ENCODE results near the gene FAT1. TPM values are rescaled to one million over a fixed set of nuclear protein-coding genes. Genes with fewer than 3 reads are reported as not detected.

Gene FAT1
- polyA plus RNA-seq, 1 donor from 2014 or later, result 19.8 TPM

- no peak overlapping the region for H3K4me3 ChIP-seq (ENCODE audit: low read length)
- no peaks in the 10 kb centered on the region for H3F3A ChIP-seq (ENCODE audit: insufficient read depth, low read length, poor library complexity, severe bottlenecking)
- H3K9me2 ChIP-seq (ENCODE audit: insufficient read depth, low read length), result no peaks in the 10 kb centered on the region
- no peak overlapping the region for H3K9ac ChIP-seq (ENCODE audit: low read length)
- H3K4me2 ChIP-seq (ENCODE audit: low read length), result no peak overlapping the region
- no peak overlapping the region for H3K27ac ChIP-seq (ENCODE audit: low read length)
- TF ChIP-seq RAD21 (conservative IDR thresholded peaks at IDR 0.05) (no peak), CTCF (IDR thresholded peaks at IDR 0.05; ENCODE audit: poor library complexity, severe bottlenecking) (no peak), SMC3 (conservative IDR thresholded peaks at IDR 0.05; ENCODE audit: poor library complexity) (no peak), POLR2AphosphoS5 (IDR thresholded peaks at IDR 0.05) (no peak), EP300 (conservative IDR thresholded peaks at IDR 0.05; ENCODE audit: poor library complexity, severe bottlenecking) (no peak), REST (IDR thresholded peaks at IDR 0.05; ENCODE audit: borderline replicate concordance) (no peak), TAF1 (IDR thresholded peaks at IDR 0.05; ENCODE audit: low read depth) (no peak), MXI1 (conservative IDR thresholded peaks at IDR 0.05; ENCODE audit: poor library complexity, severe bottlenecking) (no peak), EZH2 (IDR thresholded peaks at IDR 0.05; ENCODE audit: borderline replicate concordance, insufficient read depth, low read length, poor library complexity, severe bottlenecking) (no peak)
- no peak overlapping the region for H2AFZ ChIP-seq (ENCODE audit: low read depth, low read length)
- no peaks in the 10 kb centered on the region for H3K27me3 ChIP-seq (ENCODE audit: insufficient read depth, low read depth, low read length)
- H3K79me2 ChIP-seq (replicated peaks; ENCODE audit: insufficient read depth, low read length), result no peaks in the 10 kb centered on the region
- no peaks in the 10 kb centered on the region for H3K9me3 ChIP-seq (ENCODE audit: low read length)
- no peaks in the 10 kb centered on the region for H4K20me1 ChIP-seq (ENCODE audit: insufficient read depth)
- no peaks in the 10 kb centered on the region for H3K36me3 ChIP-seq (ENCODE audit: insufficient read depth, low read length)
Measured at GRCh38 chr4:186755550-186756519, 32.2 kb upstream of the FAT1 start.

DNA sequence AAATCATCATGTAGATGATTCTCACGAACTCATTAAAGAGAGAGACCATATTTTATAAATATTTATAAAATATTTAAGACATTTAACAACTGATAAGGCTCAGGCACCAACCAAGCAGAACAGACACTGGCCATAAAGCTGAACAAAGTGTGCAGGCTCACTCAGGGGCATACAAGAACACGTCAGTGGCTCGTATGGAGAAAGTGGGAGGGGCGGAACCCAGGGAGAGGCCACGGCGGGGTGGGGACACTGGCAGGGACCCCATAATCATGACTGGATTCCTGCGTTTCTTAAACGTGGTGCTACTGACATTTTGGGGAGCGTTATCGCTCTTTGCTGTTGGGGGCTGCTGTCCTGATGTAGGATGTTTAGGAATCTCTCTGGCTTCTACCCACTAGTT is 31.3 kb upstream of the FAT1 start:
- Histone ChIP-seq H3K9me2 (ENCODE audit: insufficient read depth, low read length) (no peaks in the 10 kb centered on the region), H3K9me3 (ENCODE audit: low read length) (no peaks in the 10 kb centered on the region), H3K4me2 (ENCODE audit: low read length) (no peak overlapping the region), H3K79me2 (replicated peaks; ENCODE audit: insufficient read depth, low read length) (no peaks in the 10 kb centered on the region), H3F3A (ENCODE audit: insufficient read depth, low read length, poor library complexity, severe bottlenecking) (no peaks in the 10 kb centered on the region), H3K9ac (ENCODE audit: low read length) (no peak overlapping the region), H4K20me1 (ENCODE audit: insufficient read depth) (no peaks in the 10 kb centered on the region), H2AFZ (ENCODE audit: low read depth, low read length) (no peak overlapping the region), H3K27ac (ENCODE audit: low read length) (no peak overlapping the region), H3K4me3 (ENCODE audit: low read length) (no peak overlapping the region), H3K27me3 (ENCODE audit: insufficient read depth, low read depth, low read length) (no peaks in the 10 kb centered on the region), H3K36me3 (ENCODE audit: insufficient read depth, low read length) (no peaks in the 10 kb centered on the region)
- TF ChIP-seq REST (IDR thresholded peaks at IDR 0.05; ENCODE audit: borderline replicate concordance) (no peak), POLR2AphosphoS5 (IDR thresholded peaks at IDR 0.05) (no peak), SMC3 (conservative IDR thresholded peaks at IDR 0.05; ENCODE audit: poor library complexity) (no peak)

All from neural cell (in vitro differentiated cells).